ENCODE measurements around the gene ATP8B1.

The ATP8B1 gene

DNA sequence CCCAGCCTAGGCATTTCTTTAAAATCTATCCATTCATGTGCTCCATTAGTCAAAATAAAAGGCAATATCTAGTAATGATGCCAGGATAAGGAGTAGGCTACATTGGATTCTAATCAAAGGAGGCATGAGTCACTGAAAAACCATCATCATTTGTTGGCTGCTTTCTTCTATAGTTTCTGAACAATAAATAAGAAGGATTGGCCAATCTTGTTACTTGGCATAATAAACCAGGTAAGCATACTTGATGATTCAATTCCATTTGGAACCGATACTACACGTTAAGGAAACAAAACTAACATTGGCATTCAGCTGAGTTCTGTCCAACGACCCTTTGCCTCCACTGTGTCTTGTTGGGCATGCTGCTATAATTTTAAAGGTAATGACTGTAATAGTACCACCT, 27.2 kb downstream of the ATP8B1 start:
- Histone ChIP-seq H3K4me3 (ENCODE audit: insufficient read depth, low read length, poor library complexity, severe bottlenecking) (no peak overlapping the region), H3K9me3 (ENCODE audit: insufficient read depth, low read length) (no peaks in the 10 kb centered on the region), H3K27ac (ENCODE audit: low read depth, low read length) (no peak overlapping the region), H3K79me2 (ENCODE audit: insufficient read depth, low read length) (no peaks in the 10 kb centered on the region), H3F3A (ENCODE audit: insufficient read depth) (no peaks in the 10 kb centered on the region), H4K20me1 (ENCODE audit: low read depth, low read length) (no peaks in the 10 kb centered on the region), H3K36me3 (ENCODE audit: low read length) (no peaks in the 10 kb centered on the region), H3K27me3 (ENCODE audit: low read length) (no peaks in the 10 kb centered on the region), H3K9me2 (replicated peaks; ENCODE audit: insufficient read depth, low read length) (no peaks in the 10 kb centered on the region), H3K4me2 (ENCODE audit: low read depth, low read length, poor library complexity, severe bottlenecking) (no peak overlapping the region), H3K9ac (ENCODE audit: low read length) (no peak overlapping the region), H2AFZ (ENCODE audit: low read depth, low read length, severe bottlenecking) (no peak overlapping the region)
- no peak for TF ChIP-seq EZH2phosphoT487 (conservative IDR thresholded peaks at IDR 0.05; ENCODE audit: low read length)
- TF ChIP-seq, protein P1, sequence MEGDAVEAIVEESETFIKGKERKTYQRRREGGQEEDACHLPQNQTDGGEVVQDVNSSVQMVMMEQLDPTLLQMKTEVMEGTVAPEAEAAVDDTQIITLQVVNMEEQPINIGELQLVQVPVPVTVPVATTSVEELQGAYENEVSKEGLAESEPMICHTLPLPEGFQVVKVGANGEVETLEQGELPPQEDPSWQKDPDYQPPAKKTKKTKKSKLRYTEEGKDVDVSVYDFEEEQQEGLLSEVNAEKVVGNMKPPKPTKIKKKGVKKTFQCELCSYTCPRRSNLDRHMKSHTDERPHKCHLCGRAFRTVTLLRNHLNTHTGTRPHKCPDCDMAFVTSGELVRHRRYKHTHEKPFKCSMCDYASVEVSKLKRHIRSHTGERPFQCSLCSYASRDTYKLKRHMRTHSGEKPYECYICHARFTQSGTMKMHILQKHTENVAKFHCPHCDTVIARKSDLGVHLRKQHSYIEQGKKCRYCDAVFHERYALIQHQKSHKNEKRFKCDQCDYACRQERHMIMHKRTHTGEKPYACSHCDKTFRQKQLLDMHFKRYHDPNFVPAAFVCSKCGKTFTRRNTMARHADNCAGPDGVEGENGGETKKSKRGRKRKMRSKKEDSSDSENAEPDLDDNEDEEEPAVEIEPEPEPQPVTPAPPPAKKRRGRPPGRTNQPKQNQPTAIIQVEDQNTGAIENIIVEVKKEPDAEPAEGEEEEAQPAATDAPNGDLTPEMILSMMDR (IDR thresholded peaks at IDR 0.05; ENCODE audit: insufficient read depth, low read length, poor library complexity, severe bottlenecking) = no peak

DNA sequence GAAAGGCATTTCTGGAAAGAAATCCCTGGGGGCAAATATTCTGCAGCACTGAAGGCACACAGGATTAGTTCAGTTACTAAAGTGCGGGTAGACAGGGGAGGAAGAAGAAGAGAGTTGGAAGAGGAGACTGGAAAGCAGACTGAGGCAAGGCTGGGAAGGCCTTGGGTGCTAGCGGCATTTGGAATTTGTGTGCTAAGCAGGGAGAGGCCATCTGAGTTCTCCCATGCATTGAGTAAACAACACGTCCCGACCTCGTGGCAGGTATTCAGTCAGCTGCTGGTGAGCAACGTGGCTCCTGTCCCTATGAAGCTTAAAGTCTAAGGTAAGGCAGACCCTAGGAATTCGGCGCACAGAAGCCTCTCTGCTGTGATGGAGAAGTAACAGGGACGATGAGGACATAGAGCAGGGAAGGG, 30.7 kb downstream of the ATP8B1 start:
- Histone ChIP-seq H4K20me1 (ENCODE audit: low read depth, low read length) (no peaks in the 10 kb centered on the region), H3K4me2 (ENCODE audit: low read depth, low read length, poor library complexity, severe bottlenecking) (no peak overlapping the region), H3K27ac (ENCODE audit: low read depth, low read length) (no peak overlapping the region)

GRCh38 chr18:57771626-57772025, 31.5 kb downstream of the ATP8B1 start:
- H3K27me3 ChIP-seq (ENCODE audit: low read length) = no peaks in the 10 kb centered on the region
- no peaks in the 10 kb centered on the region for H3K9me2 ChIP-seq (replicated peaks; ENCODE audit: insufficient read depth, low read length)
- no peak for TF ChIP-seq EZH2phosphoT487 (conservative IDR thresholded peaks at IDR 0.05; ENCODE audit: low read length)
- TF ChIP-seq, protein P1 (IDR thresholded peaks at IDR 0.05; ENCODE audit: insufficient read depth, low read length, poor library complexity, severe bottlenecking) = no peak
- H4K20me1 ChIP-seq (ENCODE audit: low read depth, low read length) = no peaks in the 10 kb centered on the region
- H3K36me3 ChIP-seq (ENCODE audit: low read length) = no peaks in the 10 kb centered on the region
- H3K4me3 ChIP-seq (ENCODE audit: insufficient read depth, low read length, poor library complexity, severe bottlenecking) = no peak overlapping the region
- H2AFZ ChIP-seq (ENCODE audit: low read depth, low read length, severe bottlenecking) = no peak overlapping the region
- no peaks in the 10 kb centered on the region for H3F3A ChIP-seq (ENCODE audit: insufficient read depth)
- H3K79me2 ChIP-seq (ENCODE audit: insufficient read depth, low read length) = no peaks in the 10 kb centered on the region
- H3K9ac ChIP-seq (ENCODE audit: low read length) = no peak overlapping the region
- no peak overlapping the region for H3K27ac ChIP-seq (ENCODE audit: low read depth, low read length)
- H3K9me3 ChIP-seq (ENCODE audit: insufficient read depth, low read length) = no peaks in the 10 kb centered on the region
- H3K4me2 ChIP-seq (ENCODE audit: low read depth, low read length, poor library complexity, severe bottlenecking) = no peak overlapping the region

More for the DNA sequence above, 30.7 kb downstream of the ATP8B1 start:
- no peak overlapping the region for H3K9ac ChIP-seq (ENCODE audit: low read length)
- TF ChIP-seq, protein P1 (IDR thresholded peaks at IDR 0.05; ENCODE audit: insufficient read depth, low read length, poor library complexity, severe bottlenecking) = no peak
- no peak for TF ChIP-seq EZH2phosphoT487 (conservative IDR thresholded peaks at IDR 0.05; ENCODE audit: low read length)
- H3K9me3 ChIP-seq (ENCODE audit: insufficient read depth, low read length) = no peaks in the 10 kb centered on the region
- no peaks in the 10 kb centered on the region for H3K27me3 ChIP-seq (ENCODE audit: low read length)
- H3K79me2 ChIP-seq (ENCODE audit: insufficient read depth, low read length) = no peaks in the 10 kb centered on the region
- H3F3A ChIP-seq (ENCODE audit: insufficient read depth) = no peaks in the 10 kb centered on the region
- no peak overlapping the region for H2AFZ ChIP-seq (ENCODE audit: low read depth, low read length, severe bottlenecking)
- H3K36me3 ChIP-seq (ENCODE audit: low read length) = no peaks in the 10 kb centered on the region
- no peaks in the 10 kb centered on the region for H3K9me2 ChIP-seq (replicated peaks; ENCODE audit: insufficient read depth, low read length)
- H3K4me3 ChIP-seq (ENCODE audit: insufficient read depth, low read length, poor library complexity, severe bottlenecking) = no peak overlapping the region

Data from SU-DHL-6 (cell line).